Loucy (cell line): ENCODE measurements around the gene CST3.

Source experiments
- H2AFZ ChIP-seq: fragments of 200-600 bp; sonication (generic); 2 replicates; pipeline ENCODE4 v1.6.0; 2016; ENCODE audit warnings: antibody characterized with exemption, mild to moderate bottlenecking, low read length, moderate library complexity
- H3F3A ChIP-seq: fragments of 200-600 bp; 2 replicates; pipeline ENCODE4 v1.6.0; 2016; ENCODE audit warnings: antibody characterized with exemption, low read depth, mild to moderate bottlenecking
- H3K27me3 ChIP-seq: fragments of 200-600 bp; sonication (generic); 2 replicates; pipeline ENCODE4 v1.6.1; 2014; ENCODE audit warnings: low read length, mild to moderate bottlenecking; ENCODE audit not compliant: insufficient read depth, poor library complexity, severe bottlenecking
- H3K36me3 ChIP-seq: fragments of 200-600 bp; sonication (generic); 2 replicates; pipeline ENCODE4 v1.6.1; 2016; ENCODE audit warnings: low read length; ENCODE audit not compliant: insufficient read depth
- H3K4me1 ChIP-seq: fragments of 200-600 bp; sonication (generic); 2 replicates; pipeline ENCODE4 v1.5.1; 2014; ENCODE audit warnings: low read length, mild to moderate bottlenecking; ENCODE audit not compliant: insufficient read depth, poor library complexity, severe bottlenecking
- H3K4me2 ChIP-seq: fragments of 200-600 bp; sonication (generic); 2 replicates; pipeline ENCODE4 v1.6.0; 2014; ENCODE audit warnings: antibody characterized with exemption, low read length, low read depth, mild to moderate bottlenecking; ENCODE audit not compliant: poor library complexity, severe bottlenecking
- H3K4me3 ChIP-seq: fragments of 200-600 bp; sonication (generic); 2 replicates; pipeline ENCODE4 v1.5.1; 2014; ENCODE audit warnings: low read length, mild to moderate bottlenecking, mixed read lengths; ENCODE audit not compliant: poor library complexity, severe bottlenecking
- H3K79me2 ChIP-seq: fragments of 200-600 bp; sonication (generic); 2 replicates; pipeline ENCODE4 v1.6.1; 2014; ENCODE audit warnings: low read length; ENCODE audit not compliant: insufficient read depth
- H3K9ac ChIP-seq: fragments of 200-600 bp; sonication (generic); 2 replicates; pipeline ENCODE4 v1.6.0; 2014; ENCODE audit warnings: mild to moderate bottlenecking, low read depth, low read length, moderate library complexity; ENCODE audit not compliant: poor library complexity, severe bottlenecking
- H3K9me2 ChIP-seq: fragments of 200-600 bp; sonication (generic); replicated peaks from 2 replicates; pipeline ENCODE4 v1.6.1; 2016; ENCODE audit warnings: low read depth, low read length, mixed read lengths
- H3K9me3 ChIP-seq: fragments of 200-600 bp; sonication (generic); 2 replicates; pipeline ENCODE4 v1.6.1; 2014; ENCODE audit warnings: mild to moderate bottlenecking, antibody characterized with exemption, low read length, low read depth; ENCODE audit not compliant: insufficient read depth
- H4K20me1 ChIP-seq: fragments of 200-600 bp; sonication (generic); 2 replicates; pipeline ENCODE4 v1.6.0; 2014; ENCODE audit warnings: antibody characterized with exemption, low read length, mild to moderate bottlenecking; ENCODE audit not compliant: insufficient read depth, poor library complexity, severe bottlenecking
- EZH2phosphoT487 ChIP-seq: fragments of 200-600 bp; IDR thresholded peaks from 2 replicates; pipeline ENCODE4 v1.6.1; 2018; ENCODE audit warnings: antibody characterized with exemption, mild to moderate bottlenecking, moderate library complexity, borderline replicate concordance
- TF ChIP-seq, protein P1 (sequence below): fragments of 200-600 bp; sonication (generic); conservative IDR thresholded peaks from 2 replicates; pipeline ENCODE4 v1.5.1; 2014; ENCODE audit warnings: mild to moderate bottlenecking, antibody characterized with exemption, low read length

CST3 gene

GRCh38 chr20:23614163-23614562 is 23.6 kb downstream of the CST3 start:
- Histone ChIP-seq H3K79me2 (no peaks in the 10 kb centered on the region), H3K27me3 (no peaks in the 10 kb centered on the region), H4K20me1 (no peaks in the 10 kb centered on the region), H3K4me3 (no peak overlapping the region), H3K36me3 (no peaks in the 10 kb centered on the region), H2AFZ (no peak overlapping the region), H3K4me2 (no peak overlapping the region), H3K9ac (no peak overlapping the region), H3K9me3 (no peaks in the 10 kb centered on the region), H3K9me2 (no peaks in the 10 kb centered on the region), H3K4me1 (no peaks in the 10 kb centered on the region), H3F3A (no peaks in the 10 kb centered on the region)
- no peak for TF ChIP-seq EZH2phosphoT487
- TF ChIP-seq, protein P1, sequence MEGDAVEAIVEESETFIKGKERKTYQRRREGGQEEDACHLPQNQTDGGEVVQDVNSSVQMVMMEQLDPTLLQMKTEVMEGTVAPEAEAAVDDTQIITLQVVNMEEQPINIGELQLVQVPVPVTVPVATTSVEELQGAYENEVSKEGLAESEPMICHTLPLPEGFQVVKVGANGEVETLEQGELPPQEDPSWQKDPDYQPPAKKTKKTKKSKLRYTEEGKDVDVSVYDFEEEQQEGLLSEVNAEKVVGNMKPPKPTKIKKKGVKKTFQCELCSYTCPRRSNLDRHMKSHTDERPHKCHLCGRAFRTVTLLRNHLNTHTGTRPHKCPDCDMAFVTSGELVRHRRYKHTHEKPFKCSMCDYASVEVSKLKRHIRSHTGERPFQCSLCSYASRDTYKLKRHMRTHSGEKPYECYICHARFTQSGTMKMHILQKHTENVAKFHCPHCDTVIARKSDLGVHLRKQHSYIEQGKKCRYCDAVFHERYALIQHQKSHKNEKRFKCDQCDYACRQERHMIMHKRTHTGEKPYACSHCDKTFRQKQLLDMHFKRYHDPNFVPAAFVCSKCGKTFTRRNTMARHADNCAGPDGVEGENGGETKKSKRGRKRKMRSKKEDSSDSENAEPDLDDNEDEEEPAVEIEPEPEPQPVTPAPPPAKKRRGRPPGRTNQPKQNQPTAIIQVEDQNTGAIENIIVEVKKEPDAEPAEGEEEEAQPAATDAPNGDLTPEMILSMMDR, result no peak

DNA sequence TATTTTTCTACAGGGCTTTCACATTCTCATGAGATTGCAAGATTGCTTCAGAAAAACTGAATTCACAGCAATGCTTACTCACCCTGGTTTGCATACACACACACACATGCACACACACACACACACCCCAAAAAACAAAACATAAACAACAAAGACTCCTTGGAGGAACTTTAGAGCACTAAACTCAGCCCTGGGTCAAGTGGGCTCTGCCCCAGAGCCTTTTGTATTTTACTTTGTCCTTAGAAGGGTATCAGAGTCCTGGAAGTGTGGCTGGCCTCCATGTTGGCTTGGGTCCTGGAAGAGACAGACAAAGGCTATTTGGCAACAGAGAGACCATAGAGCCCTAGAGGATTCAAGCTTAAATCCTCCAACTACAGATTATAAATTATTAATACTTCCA is 24.1 kb downstream of the CST3 start:
- Histone ChIP-seq H3K27me3 (no peaks in the 10 kb centered on the region), H3K4me3 (no peak overlapping the region), H3K4me2 (no peak overlapping the region)

GRCh38 chr20:23612396-23612795 is 25.4 kb downstream of the CST3 start:
- TF ChIP-seq, protein P1, result no peak
- TF ChIP-seq EZH2phosphoT487, result no peak
- no peak overlapping the region for H3K4me3 ChIP-seq
- H3K4me1 ChIP-seq, result no peaks in the 10 kb centered on the region
- H3K36me3 ChIP-seq, result no peaks in the 10 kb centered on the region
- no peaks in the 10 kb centered on the region for H3K9me3 ChIP-seq
- H3K4me2 ChIP-seq, result no peak overlapping the region
- no peaks in the 10 kb centered on the region for H4K20me1 ChIP-seq
- H3K9me2 ChIP-seq, result no peaks in the 10 kb centered on the region
- H3K27me3 ChIP-seq, result no peaks in the 10 kb centered on the region
- no peak overlapping the region for H3K9ac ChIP-seq
- H2AFZ ChIP-seq, result no peak overlapping the region
- no peaks in the 10 kb centered on the region for H3F3A ChIP-seq
- no peaks in the 10 kb centered on the region for H3K79me2 ChIP-seq

More for the DNA sequence above, 24.1 kb downstream of the CST3 start:
- H3K4me1 ChIP-seq, result no peaks in the 10 kb centered on the region
- no peaks in the 10 kb centered on the region for H4K20me1 ChIP-seq
- H3K9ac ChIP-seq, result no peak overlapping the region
- no peaks in the 10 kb centered on the region for H3K9me2 ChIP-seq
- no peaks in the 10 kb centered on the region for H3K79me2 ChIP-seq
- no peaks in the 10 kb centered on the region for H3K9me3 ChIP-seq
- H3F3A ChIP-seq, result no peaks in the 10 kb centered on the region
- TF ChIP-seq EZH2phosphoT487, result no peak
- TF ChIP-seq, protein P1, result no peak
- no peaks in the 10 kb centered on the region for H3K36me3 ChIP-seq
- H2AFZ ChIP-seq, result no peak overlapping the region
